Ishikawa (cell line): ENCODE results near the gene RPAP3.

Source experiments
- CEBPB ChIP-seq: IDR thresholded peaks from 2 replicates; pipeline ENCODE4 v1.6.1; 2012
- CREB1 ChIP-seq: IDR thresholded peaks from 2 replicates; pipeline ENCODE4 v1.6.1; 2012; ENCODE audit warnings: low read depth
- EP300 ChIP-seq: IDR thresholded peaks from 2 replicates; pipeline ENCODE4 v1.6.1; 2012; ENCODE audit warnings: borderline replicate concordance
- FOXM1 ChIP-seq: IDR thresholded peaks from 2 replicates; pipeline ENCODE4 v1.6.1; 2012; ENCODE audit warnings: low read depth, borderline replicate concordance
- NFIC ChIP-seq: IDR thresholded peaks from 2 replicates; pipeline ENCODE4 v1.6.1; 2012
- RAD21 ChIP-seq: IDR thresholded peaks from 2 replicates; pipeline ENCODE4 v1.6.1; 2012; ENCODE audit warnings: low read depth
- TAF1 ChIP-seq: IDR thresholded peaks from 2 replicates; pipeline ENCODE4 v1.6.1; 2012; ENCODE audit warnings: low read depth, mild to moderate bottlenecking
- TCF12 ChIP-seq: IDR thresholded peaks from 2 replicates; pipeline ENCODE4 v1.6.1; 2012; ENCODE audit warnings: low read depth
- TEAD4 ChIP-seq: IDR thresholded peaks from 2 replicates; pipeline ENCODE4 v1.6.1; 2012
- YY1 ChIP-seq: IDR thresholded peaks from 2 replicates; pipeline ENCODE4 v1.6.1; 2012; ENCODE audit warnings: low read depth
- ZBTB7A ChIP-seq: IDR thresholded peaks from 2 replicates; pipeline ENCODE4 v1.6.1; 2012; ENCODE audit warnings: low read depth
- TF ChIP-seq, protein P1 (sequence below): IDR thresholded peaks from 2 replicates; pipeline ENCODE4 v1.6.1; 2012
- TF ChIP-seq, protein P2 (sequence below): IDR thresholded peaks from 2 replicates; pipeline ENCODE4 v1.6.1; 2012; ENCODE audit warnings: low read depth, mild to moderate bottlenecking

GRCh38 chr12:47718531-47718930 is 12.7 kb upstream of the RPAP3 start:
- no peak for TF ChIP-seq TCF12
- TF ChIP-seq ZBTB7A: no peak
- no peak for TF ChIP-seq EP300
- TF ChIP-seq, protein P1, sequence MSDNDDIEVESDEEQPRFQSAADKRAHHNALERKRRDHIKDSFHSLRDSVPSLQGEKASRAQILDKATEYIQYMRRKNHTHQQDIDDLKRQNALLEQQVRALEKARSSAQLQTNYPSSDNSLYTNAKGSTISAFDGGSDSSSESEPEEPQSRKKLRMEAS: no peak
- TF ChIP-seq RAD21: no peak
- TF ChIP-seq FOXM1: no peak
- TF ChIP-seq, protein P2, sequence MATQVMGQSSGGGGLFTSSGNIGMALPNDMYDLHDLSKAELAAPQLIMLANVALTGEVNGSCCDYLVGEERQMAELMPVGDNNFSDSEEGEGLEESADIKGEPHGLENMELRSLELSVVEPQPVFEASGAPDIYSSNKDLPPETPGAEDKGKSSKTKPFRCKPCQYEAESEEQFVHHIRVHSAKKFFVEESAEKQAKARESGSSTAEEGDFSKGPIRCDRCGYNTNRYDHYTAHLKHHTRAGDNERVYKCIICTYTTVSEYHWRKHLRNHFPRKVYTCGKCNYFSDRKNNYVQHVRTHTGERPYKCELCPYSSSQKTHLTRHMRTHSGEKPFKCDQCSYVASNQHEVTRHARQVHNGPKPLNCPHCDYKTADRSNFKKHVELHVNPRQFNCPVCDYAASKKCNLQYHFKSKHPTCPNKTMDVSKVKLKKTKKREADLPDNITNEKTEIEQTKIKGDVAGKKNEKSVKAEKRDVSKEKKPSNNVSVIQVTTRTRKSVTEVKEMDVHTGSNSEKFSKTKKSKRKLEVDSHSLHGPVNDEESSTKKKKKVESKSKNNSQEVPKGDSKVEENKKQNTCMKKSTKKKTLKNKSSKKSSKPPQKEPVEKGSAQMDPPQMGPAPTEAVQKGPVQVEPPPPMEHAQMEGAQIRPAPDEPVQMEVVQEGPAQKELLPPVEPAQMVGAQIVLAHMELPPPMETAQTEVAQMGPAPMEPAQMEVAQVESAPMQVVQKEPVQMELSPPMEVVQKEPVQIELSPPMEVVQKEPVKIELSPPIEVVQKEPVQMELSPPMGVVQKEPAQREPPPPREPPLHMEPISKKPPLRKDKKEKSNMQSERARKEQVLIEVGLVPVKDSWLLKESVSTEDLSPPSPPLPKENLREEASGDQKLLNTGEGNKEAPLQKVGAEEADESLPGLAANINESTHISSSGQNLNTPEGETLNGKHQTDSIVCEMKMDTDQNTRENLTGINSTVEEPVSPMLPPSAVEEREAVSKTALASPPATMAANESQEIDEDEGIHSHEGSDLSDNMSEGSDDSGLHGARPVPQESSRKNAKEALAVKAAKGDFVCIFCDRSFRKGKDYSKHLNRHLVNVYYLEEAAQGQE: no peak
- TF ChIP-seq YY1: no peak
- no peak for TF ChIP-seq CEBPB
- TF ChIP-seq TAF1: no peak
- no peak for TF ChIP-seq CREB1
- TF ChIP-seq NFIC: no peak
- no peak for TF ChIP-seq TEAD4
